ENCODE data around the gene LHFPL2.

The LHFPL2 gene

DNA sequence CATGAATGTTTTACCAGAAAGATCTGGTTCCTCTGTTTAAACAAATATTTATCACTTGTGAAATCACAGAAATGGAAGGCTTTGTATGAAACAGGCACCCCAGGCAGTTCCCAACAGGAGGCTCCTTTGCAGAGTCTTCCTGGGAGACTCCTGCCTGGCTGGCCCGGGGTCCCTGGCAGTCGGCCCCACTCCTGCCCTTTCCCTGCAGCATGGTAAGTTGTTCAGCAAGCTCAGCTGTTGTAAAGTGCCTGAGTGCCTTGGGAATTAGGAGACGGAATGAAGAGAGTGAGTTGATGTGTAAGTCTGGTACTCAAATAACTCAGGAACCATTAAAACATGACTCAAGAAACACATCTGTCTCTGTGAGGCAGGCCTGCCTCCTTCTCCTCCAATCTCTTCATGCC is 17.5 kb upstream of the LHFPL2 start:
- no peak for DNase-seq (ENCODE audit: low read depth)

DNA sequence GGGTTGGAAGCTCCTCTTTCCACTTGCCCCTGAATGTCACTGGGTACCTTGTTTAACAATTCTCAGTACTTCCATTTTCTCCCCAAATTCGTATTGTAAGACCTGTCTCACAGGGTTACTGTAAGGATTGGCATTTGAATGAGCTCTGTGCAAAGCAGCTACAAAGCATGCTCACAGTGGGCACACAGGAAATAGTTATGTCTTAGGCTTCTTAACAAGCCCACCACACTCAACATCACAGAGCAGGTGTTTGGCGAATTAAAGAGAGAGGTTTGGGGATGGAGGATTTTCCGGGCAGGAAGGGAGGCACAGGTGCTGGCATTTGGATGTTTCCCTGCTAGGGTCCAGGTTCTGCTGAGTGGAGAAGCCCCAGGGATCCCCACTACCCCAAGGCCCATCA is 17.0 kb upstream of the LHFPL2 start:
- no peak for DNase-seq (ENCODE audit: low read depth)

DNA sequence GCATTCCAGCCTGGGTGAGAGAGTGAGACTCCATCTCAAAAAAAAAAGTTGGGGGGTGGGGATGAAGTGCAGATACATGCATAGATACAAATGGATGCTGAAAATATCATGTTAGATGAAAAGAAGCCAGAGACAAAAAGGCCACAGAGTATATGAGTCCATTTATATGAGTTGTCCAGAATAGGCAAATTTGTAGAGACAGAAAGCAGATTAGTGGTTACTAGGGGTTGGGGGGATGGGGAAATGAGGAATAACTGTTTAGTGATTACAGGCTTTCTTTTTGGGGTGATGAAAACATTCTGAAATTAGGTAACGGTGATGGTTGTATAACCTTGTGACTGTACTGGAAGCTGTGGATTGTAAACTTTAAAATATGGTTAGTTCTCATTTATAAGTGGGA is 13.8 kb upstream of the LHFPL2 start:
- no peak for DNase-seq (ENCODE audit: low read depth)

DNA sequence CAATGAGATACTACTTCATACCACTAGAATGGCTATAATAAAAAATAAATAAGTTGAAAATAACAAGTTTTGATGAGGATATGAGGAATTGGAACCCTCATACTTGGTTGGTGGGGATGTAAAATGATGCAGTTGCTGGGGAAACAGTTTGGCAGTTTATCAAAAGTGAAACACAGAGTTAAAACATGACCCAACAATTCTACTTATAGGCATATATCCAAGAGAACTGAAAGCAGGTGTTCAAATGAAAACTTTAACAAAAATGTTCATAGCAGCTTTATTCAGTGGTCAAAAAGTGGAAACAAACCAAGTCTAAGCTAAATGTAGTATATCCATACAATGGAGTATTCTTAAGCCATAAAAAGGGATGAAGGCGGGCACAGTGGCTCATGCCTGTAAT is 13.1 kb upstream of the LHFPL2 start:
- DNase-seq (ENCODE audit: low read depth), result no peak

DNA sequence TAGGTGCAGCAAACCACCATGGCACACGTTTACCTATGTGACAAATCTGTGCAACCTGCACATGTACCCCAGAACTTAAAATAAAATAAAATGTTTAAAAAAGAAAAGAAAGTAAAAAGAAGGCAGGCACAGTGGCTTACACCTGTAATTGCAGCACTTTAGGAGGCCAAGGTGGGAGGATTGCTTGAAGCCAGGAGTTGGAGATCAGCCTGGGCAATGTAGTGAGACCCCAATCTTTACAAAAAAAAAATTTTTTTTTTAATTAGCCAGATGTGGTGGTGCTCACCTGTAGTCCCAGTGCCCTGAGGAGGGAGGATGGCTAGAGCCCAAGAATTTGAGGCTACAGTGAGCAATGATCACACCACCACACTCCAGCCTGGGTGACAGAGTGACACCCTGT is 12.5 kb upstream of the LHFPL2 start:
- no peak for DNase-seq (ENCODE audit: low read depth)

- no peak for DNase-seq (ENCODE audit: low read depth)
Observed at GRCh38 chr5:78660401-78660800, 11.8 kb upstream of the LHFPL2 start.

- no peak for DNase-seq (ENCODE audit: low read depth)
Observed at GRCh38 chr5:78659714-78660113, 11.1 kb upstream of the LHFPL2 start.

DNA sequence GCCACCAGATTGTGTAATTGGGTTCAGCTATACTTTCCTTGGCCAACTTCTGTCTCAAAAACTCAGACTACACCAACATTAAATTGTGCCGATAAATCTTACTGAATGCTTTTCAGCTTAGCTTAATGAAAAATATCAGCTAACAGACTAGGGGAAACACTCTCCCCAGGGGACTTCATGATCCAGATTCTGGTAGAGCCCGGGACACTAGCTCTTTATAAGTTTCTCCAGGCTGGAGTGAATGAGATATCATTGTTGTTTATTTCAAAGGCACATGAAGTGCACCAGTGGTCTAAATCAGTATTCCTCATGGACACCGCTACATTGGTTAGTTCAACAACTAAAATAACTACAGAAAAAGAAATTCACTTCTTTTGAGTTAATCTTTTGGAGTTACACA is 10.5 kb upstream of the LHFPL2 start:
- no peak for DNase-seq (ENCODE audit: low read depth)

DNA sequence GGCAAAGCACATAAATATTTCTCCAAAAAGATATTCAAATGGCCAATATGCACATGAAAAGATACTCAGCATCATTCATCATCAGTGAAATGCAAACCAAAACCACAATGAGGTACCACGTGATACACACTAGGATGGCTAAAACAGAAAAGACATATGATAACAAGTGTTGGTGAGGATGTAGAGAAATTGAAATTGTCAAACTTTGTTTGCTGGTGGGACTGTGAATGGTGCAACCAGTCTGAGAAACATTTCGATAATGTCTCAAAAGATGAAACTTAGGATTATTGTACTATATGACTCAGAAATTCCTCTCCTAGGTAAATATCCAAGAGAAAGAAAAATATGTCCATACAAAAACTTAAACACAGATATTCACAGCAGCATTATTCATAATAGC is 8.6 kb upstream of the LHFPL2 start:
- no peak for DNase-seq (ENCODE audit: low read depth)

GRCh38 chr5:78655746-78656290 is 7.2 kb upstream of the LHFPL2 start:
- DNase-seq (ENCODE audit: low read depth), result no peak

DNA sequence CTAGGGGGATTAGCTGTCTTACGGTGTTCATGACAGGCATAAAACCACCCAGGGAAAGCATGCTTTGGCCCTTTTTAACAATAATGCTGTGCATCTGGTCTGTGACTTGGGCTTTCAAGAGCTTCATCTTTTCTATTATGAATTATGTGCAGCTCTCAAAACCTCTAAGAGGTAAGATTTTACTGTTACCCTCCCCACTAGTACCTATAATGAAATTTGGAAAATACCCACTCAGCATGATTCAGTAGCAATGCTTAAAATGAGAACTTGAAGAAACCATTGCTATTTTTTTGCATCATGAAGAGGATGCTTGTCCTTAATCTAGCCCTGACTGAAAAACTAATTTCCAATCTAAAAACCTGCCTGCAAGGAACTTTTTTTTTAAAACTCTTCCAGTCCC is 5.8 kb upstream of the LHFPL2 start:
- no peak for DNase-seq (ENCODE audit: low read depth)

- DNase-seq (ENCODE audit: low read depth), result no peak
Observed at GRCh38 chr5:78653681-78654366, 5.3 kb upstream of the LHFPL2 start.

GRCh38 chr5:78653031-78653430 is 4.5 kb upstream of the LHFPL2 start:
- DNase-seq (ENCODE audit: low read depth), result no peak

- no peak for DNase-seq (ENCODE audit: low read depth)
Observed at GRCh38 chr5:78651468-78651867, 2.9 kb upstream of the LHFPL2 start.

GRCh38 chr5:78650531-78650930 is 2.0 kb upstream of the LHFPL2 start:
- no peak for DNase-seq (ENCODE audit: low read depth)

- no peak for DNase-seq (ENCODE audit: low read depth)
Observed at GRCh38 chr5:78649861-78650496, 1.4 kb upstream of the LHFPL2 start.

DNA sequence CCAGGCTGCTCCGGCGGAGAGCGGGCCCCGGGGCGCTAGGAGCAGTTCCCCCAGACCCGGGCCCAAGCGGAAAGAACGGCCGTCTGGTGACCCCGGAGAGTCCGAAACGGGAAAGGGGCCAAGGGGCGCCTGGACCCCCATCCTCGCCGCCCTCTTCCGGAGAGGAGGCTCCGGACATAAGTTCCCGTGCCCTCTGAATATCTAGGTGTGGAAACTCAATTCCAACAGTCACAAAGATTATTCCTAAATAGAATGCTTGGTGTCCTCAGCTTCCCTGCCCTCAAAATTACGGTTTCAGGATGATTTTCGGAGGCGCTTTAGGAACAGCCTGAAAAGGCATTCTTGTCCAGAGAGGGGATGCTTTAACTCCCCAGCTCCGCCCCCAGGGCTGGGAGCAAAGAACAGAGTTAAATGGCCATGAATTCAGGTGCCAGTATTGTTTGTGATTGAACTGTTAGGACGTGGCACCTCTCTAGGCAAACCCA is 681 bp upstream of the LHFPL2 start:
- DNase-seq (ENCODE audit: low read depth), result no peak

DNA sequence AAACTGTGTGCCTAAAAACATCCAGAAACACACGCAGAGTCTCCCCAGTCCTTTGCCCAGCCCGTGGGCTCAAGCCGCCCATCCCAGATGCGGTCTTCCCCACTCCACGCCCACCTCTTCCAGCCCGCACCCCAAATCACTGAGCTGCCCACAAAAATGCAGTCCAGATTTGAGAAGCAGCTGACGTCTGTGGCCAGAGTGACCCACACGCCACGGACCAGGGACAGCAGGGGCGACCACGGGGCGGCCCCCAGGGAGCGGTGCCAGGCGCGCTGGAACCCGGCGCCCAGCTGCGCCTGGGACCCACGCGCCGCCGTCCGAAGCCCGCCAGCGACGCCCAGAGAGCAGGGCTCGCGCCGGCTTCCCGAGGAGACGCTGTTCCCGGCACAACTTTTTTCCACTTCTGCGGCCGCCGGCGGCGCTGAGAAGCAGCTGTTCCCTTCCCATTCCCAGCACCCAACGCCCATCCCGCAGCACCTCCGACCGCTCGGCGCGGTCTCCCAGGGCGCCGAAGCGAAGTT is 674 bp downstream of the LHFPL2 start:
- DNase-seq (ENCODE audit: low read depth), result no peak

DNA sequence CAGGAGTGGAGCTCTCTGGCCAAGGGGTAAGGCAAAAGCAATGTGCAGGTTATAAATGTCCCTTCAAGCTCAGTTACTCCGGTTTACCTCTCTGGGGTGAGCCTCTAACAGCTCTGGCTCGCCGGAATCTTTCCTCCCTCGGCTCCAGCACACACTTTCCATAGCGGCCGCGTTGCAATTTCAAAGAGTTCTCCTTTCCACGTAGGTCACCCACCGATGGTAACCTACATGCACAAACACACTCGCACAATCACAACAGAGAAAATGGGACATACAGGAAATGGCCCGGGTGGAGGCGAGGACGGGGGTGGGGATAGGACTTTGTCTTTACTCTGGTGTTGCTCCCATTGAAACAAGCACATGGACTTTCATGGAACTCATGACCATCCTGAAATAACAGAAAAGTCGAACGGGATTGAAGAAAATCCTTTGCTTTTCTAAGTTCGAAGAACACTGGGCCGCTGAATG is 1.2 kb downstream of the LHFPL2 start:
- peak; percentile 3 for DNase-seq (ENCODE audit: low read depth)

DNA sequence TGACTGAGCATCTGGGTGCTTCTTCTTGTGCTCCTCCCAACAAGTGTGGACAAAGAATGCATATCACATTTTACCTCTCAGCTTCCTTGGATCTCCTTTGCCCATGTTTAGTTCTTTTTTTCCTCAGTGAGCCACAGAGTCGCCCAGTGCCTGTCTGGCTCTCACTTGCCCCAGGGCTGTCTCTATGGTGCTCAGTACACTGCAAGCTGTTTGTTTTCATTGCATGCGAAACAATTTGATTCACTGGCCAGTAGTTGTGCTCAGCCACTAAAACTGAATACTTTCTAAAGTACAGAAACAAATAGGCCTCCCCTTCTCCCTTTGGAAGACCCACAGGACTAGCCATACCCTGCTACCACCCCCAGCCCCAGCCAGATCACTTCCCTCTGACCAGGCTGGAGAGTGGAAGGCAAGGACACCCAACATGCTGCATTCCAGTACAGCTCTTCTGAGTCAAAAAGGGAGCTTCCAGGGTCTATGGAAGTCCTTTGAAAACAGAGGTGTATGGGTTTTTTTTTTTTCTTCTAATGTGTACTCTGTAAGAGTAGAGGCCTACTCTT is 3.8 kb downstream of the LHFPL2 start:
- DNase-seq (ENCODE audit: low read depth), result no peak

GRCh38 chr5:78644129-78644528 is 4.4 kb downstream of the LHFPL2 start:
- DNase-seq (ENCODE audit: low read depth), result no peak

DNA sequence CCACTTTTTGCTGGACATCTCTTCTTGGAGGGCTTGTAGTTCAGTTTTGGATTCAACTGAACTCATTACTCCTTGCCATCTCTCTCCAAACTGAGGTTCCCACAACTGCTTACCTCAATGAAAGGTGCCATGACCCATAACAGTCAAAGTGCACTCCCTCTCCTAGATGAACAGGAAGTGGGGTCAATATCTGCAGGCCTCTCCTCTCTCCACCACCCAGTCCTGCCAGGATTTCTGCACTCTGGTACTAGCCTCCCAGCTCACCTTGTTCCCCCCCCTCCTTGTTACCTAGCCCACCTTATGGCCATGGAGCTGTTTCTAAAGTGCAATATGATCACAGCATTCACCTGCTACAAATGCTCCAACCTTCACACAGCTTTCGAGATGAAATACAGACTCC is 5.9 kb downstream of the LHFPL2 start:
- no peak for DNase-seq (ENCODE audit: low read depth)

Measured in stimulated activated CD4-positive, alpha-beta T cell treated with anti-CD3 and anti-CD28 coated beads, Interleukin-2, amount 100 ng/mL, for 4 hours (primary cell).